ENCODE measurements around the gene ANKRD10.
A peak's percentile ranks its signal among the peaks of the same experiment; 100 is the strongest.

The ANKRD10 gene

GRCh38 chr13:110944968-110945927 is 30.4 kb upstream of the ANKRD10 start:
- DNase-seq: no peak

DNA sequence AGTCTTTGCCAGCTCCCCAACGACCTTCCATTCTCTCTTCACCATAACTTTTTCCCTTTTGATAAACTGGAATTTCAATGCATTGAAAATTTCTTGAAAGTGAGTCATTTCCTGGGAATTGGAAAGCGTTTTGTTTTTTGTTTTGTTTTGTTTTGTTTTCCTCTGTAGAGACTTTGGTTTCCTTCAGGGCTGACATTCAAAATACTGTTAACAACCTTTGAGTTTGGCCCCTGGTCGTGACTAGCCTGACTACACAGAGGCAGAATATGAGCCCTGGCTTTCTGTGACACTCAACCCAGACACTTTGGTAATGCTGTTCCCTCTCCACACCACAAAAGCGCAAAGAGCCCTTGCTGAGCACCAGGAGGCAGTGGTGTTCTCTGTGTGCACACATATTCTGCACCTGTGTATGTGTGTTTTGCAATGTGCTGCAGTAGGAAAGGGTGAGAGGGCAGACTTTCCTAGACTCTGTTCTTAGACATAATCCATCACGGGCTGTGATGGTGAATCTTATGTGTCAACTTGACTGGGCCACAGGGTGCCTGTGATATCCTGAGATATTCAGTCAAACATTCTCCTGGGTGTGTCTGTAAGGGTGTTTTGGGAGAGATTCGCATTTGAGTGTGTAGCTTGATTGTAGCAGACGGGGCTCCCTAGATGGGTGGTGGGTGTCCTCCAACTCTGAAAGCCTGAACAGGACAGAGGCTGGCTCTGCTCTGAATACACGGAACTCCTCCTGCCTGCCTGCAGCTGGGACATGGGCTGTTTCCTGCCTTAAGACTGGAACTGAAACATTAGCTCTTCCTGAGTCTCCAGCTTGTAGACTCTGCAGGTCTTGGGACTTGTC is 29.5 kb upstream of the ANKRD10 start:
- DNase-seq: peak; percentile 55 to 72

GRCh38 chr13:110942248-110942981 is 27.5 kb upstream of the ANKRD10 start:
- DNase-seq: no peak

GRCh38 chr13:110938662-110939421 is 24.0 kb upstream of the ANKRD10 start:
- DNase-seq: no peak

DNA sequence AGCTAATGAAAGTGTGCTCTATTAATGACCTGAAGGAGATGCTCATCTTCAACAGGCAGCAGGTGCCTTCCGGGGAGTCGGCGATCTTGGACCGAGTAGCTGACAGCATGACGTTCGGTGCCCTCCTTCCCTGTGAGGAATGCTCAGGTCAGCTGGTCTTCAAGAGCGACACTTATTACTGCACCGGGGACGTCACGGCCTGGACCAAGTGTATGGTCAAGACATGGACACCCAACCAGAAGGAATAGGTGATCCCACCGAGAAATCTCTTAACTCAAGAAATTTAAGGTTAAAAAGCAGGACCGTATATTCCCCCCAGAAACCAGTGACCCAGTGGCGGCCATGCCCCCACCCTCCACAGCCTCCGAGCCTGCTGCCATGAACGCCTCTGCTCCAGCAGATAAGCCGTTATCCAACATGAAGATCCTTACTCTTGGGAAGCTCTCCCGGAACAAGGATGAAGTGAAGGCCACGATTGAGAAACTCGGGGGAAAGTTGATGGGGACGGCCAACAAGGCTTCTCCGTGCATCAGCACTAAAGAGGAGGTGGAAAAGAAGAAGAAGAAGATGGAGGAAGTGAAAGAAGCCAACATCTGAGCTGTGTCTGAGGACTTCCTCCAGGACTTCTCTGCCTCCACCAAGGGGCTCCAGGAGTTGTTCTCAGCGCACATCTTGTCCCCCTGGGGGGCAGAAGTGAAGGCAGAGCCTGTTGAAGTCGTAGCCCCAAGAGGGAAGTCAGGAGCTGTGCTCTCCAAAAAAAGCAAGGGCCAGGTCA is 22.8 kb upstream of the ANKRD10 start:
- DNase-seq: no peak

- DNase-seq: no peak
Measured at GRCh38 chr13:110936519-110936918, 21.6 kb upstream of the ANKRD10 start.

DNA sequence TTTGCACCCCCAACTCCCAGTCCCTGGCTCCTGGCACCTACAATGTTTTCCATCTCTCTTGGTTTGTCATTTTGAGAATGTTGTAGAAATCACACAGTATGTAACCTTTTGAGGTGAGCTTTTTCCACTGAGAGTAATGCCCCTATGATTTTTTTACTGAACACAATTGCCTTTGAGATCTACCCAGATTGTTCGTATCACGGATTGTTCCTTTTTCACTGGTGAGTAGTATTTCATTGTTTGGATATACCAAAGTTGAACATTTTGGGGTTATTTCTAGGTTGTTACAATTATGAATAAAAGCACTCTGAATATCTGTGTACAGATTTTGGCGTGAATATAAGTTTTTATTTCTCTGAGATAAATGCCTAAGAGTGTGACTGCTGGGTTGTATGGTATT is 17.7 kb upstream of the ANKRD10 start:
- no peak for DNase-seq

DNA sequence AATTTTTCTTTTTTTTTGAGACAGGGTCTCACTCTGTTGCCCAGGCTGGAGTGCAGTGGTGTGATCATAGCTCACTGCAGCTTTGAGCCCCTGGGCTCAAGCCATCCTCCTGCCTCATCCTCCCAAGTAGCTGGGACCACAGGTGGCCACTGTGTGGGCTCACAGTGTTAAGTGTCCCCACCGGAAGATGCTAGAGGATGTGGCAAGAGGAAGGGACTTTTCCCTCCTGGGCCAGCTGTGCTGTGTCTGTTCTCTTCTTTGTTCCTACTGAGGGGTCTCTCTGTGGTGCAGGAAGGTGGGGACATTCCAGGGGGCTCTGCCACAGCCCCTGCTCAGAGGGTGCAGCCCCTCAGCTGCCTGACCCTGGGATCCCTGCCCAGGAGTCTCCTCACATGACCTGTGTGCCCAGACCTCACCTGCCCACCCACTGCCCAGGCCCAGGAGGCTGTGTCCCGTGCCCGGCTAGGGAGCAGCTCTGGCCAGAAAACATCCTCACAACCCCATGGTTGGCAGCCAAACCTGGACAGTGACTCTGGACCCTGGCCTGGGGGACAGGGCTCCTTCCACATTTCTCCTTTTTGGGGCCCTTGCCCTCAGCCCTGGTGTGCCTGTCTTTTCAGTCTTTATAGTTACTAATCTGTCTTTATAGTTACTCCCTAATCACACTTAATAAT is 14.4 kb upstream of the ANKRD10 start:
- DNase-seq: no peak

DNA sequence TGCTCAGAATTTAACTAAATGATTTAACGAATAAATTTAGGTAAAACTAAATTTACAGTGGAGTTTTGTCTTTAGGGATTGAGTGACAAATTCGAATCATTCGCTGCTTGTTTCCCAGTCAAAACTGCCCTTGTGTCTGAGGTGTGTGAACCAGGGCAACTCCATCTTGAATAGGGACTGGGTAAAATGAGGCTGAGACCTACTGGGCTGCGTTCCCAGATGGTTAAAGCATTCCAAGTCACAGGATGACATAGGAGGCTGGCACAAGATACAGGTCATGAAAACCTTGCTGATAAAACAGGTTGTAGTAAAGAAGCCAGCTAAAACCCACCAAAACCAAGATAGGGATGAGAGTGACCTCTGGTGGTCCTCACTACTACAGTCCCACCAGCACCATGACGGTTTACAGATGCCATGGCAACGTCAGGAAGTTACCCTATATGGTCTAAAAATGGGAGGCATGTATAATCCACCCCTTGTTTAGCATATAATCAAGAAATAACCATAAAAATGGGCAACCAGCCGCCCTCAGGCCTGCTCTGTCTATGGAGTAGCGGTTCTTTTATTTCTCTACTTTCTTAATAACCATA is 10.2 kb upstream of the ANKRD10 start:
- DNase-seq: peak in 1 of 2 experiments; percentile 32

DNA sequence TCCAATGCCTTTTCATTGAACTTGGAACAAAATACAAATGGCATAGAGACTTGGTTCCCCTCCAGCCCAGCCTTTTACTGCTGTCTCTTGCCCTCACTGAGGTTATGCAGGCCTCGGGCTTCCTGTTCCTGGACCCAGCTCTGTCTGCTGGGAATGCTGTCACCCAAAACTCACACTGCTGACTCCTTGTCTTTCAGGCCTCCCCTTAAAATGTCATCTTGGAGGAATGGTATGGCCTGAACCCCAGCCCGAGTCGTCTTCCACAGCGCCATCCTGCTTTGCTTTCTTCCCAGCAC is 9.7 kb upstream of the ANKRD10 start:
- no peak for DNase-seq

DNA sequence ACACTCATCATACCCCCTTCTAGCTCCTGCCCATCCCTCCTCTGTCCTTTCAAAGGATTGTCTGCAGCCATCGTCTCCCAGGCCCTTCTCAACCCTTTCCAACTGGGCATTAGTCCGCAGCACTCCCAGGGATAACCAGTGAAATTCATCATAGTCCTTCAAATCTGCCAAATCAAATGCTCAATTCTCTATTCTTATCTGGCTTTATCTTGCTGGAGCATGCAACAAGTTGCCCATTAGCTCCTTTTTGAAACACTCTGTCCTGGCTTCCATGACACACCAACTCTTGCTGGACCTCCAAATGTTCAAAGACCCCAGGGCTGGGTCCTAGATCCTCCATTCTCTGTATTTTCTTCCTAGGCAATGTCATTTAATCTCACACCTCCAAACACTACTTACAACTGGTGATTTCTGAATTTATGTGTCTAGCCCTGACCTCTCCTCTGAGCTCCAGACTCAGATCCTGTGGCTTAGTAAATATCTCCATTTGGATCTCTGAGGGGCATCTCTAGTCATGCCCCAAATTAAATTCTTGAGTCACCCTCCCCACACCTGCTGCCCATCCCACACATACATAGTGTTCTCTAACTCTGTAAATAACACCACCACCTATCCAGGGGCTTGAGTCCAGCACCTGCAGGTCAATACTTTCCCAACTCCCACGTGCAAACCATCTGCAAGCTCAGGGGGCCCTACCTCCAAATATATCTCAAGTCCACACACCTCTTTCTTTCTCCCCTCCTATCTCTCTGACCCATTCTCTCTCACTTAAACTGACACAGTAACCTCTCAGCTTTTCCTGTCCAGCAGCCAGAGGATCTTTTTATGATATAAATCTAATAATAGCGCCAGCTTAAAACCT is 9.1 kb upstream of the ANKRD10 start:
- no peak for DNase-seq

DNA sequence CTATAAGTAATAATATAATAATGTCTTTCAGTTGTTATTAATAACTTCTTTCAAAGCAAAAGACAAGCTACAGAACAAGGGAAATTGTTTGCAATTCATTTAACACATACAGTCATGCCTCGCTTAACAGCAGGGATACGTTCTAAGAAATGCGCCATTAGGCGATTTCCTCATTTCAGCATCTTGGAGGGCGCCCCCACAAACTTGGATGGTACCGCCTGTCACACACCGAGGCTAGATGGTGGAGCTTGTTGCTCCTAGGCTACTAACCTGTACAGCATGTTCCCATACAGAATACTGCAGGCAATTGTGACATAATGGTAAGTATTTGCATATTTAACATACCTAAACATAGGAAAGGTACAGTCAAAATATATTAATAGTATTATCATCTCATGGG is 8.2 kb upstream of the ANKRD10 start:
- DNase-seq: peak in 1 of 2 experiments; percentile 28

- DNase-seq: no peak
Measured at GRCh38 chr13:110922506-110922905, 7.6 kb upstream of the ANKRD10 start.

GRCh38 chr13:110921695-110922094 is 6.8 kb upstream of the ANKRD10 start:
- DNase-seq: no peak

DNA sequence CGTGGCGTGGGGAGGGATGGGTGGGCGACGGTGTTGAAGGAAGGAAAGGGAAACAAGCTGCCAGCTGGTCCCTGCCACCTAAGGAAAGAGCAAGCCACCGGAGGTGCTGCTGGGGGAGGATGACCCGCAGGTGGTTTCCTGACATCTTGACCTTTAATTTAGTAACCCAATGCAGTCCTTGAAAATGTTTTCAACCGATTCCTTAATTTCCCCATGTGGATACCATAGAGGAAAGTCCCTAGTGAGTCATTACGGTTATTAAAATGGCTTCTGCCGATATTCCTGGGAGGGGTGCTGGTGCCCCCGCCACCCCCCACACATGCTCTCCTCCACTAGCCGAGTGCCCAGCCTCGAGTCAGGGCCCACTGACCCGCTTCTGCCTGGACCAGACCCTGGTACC is 6.3 kb upstream of the ANKRD10 start:
- DNase-seq: no peak

DNA sequence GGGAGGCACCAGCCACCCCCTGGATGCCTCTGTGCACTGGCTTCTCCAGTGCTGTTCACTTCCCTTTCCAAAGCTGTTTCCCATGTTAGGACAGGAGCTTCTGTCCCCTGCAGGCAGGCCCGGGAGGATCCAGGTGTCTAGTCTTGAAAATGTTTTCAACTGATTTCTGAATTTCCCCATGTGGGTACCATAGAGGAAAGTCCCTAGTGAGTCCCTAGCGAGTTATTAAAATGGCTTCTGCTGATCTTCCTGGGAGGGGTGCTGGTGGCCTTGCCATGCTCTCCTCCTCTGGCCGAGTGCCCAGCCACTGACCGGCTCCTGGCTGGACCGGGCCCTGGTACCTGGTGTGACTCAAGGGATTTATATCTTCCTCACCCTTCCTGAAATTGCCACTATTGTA is 5.2 kb upstream of the ANKRD10 start:
- no peak for DNase-seq

DNA sequence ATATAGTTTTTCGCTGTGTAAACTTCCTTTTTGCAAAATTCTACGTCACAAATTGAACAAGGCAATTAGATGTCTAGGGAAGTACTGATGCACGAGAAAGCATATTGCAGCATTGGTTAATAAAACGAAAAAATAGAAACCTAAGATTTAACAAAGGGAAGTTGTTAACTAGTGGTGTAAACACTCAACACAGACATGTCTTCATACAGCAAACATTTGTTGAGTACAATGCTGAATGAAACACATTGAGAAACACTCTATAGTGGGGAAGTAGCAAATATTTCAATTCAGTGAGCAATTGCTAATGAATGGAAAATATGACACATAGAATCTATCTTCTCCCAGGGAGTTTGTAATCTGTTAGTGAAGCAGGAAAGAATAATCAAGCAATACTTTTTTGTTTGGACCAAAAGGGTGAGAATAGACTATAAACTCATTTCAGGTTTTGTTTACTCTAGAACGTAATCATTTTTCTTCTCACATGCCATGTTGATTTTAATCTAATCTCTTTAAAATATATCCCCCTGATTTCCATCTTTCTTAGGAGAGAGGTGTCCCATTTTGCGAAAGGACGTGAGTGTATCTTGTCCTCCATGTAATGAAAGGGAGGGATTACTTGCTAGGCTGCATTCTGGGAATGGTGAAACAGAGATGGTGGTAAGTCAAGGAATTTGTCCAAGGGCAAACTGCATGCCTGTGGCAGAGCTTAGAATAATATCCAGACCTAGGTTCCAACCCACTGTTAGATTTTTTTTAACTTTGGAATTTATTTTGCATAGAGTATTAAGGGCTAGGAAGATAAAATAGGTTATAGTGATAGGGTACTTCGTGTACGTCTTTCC is 1.7 kb upstream of the ANKRD10 start:
- DNase-seq: no peak

GRCh38 chr13:110915874-110916206 is 971 bp upstream of the ANKRD10 start:
- DNase-seq: no peak
